Thyroid gland (tissue), 4 donors: ENCODE data around the gene MRPL22. TPM values are rescaled to one million over a fixed set of nuclear protein-coding genes. Genes with fewer than 3 reads are reported as not detected.

ENCODE experiments used
- DNase-seq, 2 donors: peaks; one replicate each; pipeline ENCODE4 v3.0.0-alpha.2; 2019
- H3K27ac ChIP-seq, 3 donors: fragments of 200-600 bp; sonication (generic); 1 replicate in 2 of 3; 2 replicates in 1 of 3; pipeline ENCODE4 v1.5.1; 2016 to 2019; ENCODE audit warnings: mild to moderate bottlenecking in 1 of 3, moderate library complexity in 1 of 3
- H3K27me3 ChIP-seq: fragments of 200-600 bp; sonication (generic); one replicate; pipeline ENCODE4 v1.5.1; 2019
- H3K36me3 ChIP-seq, 2 donors: fragments of 200-600 bp; sonication (generic); one replicate each; pipeline ENCODE4 v1.5.1; 2016 to 2019
- H3K4me1 ChIP-seq, 2 donors: fragments of 200-600 bp; sonication (generic); one replicate each; pipeline ENCODE4 v1.5.1; 2017 to 2019
- H3K4me3 ChIP-seq, 3 donors: fragments of 200-600 bp; sonication (generic); replicated peaks in 1 of 3; 1 replicate in 2 of 3; 2 replicates in 1 of 3; pipeline ENCODE4 v1.5.1; 2016; ENCODE audit warnings: mild to moderate bottlenecking in 1 of 3
- H3K9me3 ChIP-seq: fragments of 200-600 bp; sonication (generic); one replicate; pipeline ENCODE4 v1.5.1; 2017
- CTCF ChIP-seq, 6 experiments: fragments of 200-600 bp in 3 of 6; fragments of 450-650 bp in 3 of 6; sonication (generic) in 3 of 6; IDR thresholded peaks; one replicate each; pipeline ENCODE4 v1.5.1; 2016 to 2019; ENCODE audit warnings: antibody characterized with exemption in 6 of 6, mild to moderate bottlenecking in 2 of 6, inconsistent platforms in 1 of 6, moderate library complexity in 1 of 6
- POLR2A ChIP-seq, 2 donors: fragments of 450-650 bp; IDR thresholded peaks; one replicate each; pipeline ENCODE4 v1.6.1; 2017; ENCODE audit warnings: antibody characterized with exemption in 2 of 2, mild to moderate bottlenecking in 2 of 2, moderate library complexity in 1 of 2
- WGBS, 2 donors: methylation state at CpG; one replicate each; pipeline ENCODE4 v1.1.5; 2017; 5-methylcytosine and 5-hydroxymethylcytosine counted together
- intact Hi-C: fragments of 100-400 bp; cut with DNase I; formaldehyde crosslinking; loops from one replicate; pipeline ENCODE4 v1.15.1; 2023
- total RNA-seq, 4 donors: library from RNA; depleted of rRNA; stranded (reverse); fragments of >200 nt; gene quantifications; one replicate each; pipeline ENCODE4 v1.2.3, GENCODE V29; 2016

MRPL22 gene
- total RNA-seq, 4 donors from 2014 or later, result 9.2 to 31.8 (median 25.2) TPM

GRCh38 chr5:154984946-154985516 lies 44.2 kb downstream of the MRPL22 start:
- Histone ChIP-seq H3K4me3 (no peak overlapping the region), H3K36me3 (no peaks in the 10 kb centered on the region), H3K4me1 (no peaks in the 10 kb centered on the region), H3K27me3 (no peaks in the 10 kb centered on the region), H3K9me3 (no peaks in the 10 kb centered on the region), H3K27ac (no peak overlapping the region)
- intact Hi-C loops, result no loop called here
- no peak for DNase-seq
- 69 to 79% methylated on average over 8 of the region's 8 CpGs for WGBS, 2 donors
- TF ChIP-seq CTCF (IDR thresholded peaks at IDR 0.05), result no peak

GRCh38 chr5:154986151-154986550 lies 45.3 kb downstream of the MRPL22 start:
- Histone ChIP-seq H3K4me1 (no peaks in the 10 kb centered on the region), H3K36me3 (no peaks in the 10 kb centered on the region), H3K4me3 (no peak overlapping the region), H3K9me3 (no peaks in the 10 kb centered on the region), H3K27me3 (no peaks in the 10 kb centered on the region), H3K27ac (no peak overlapping the region)
- WGBS, 2 donors, result 66 to 82% methylated on average over 4 of the region's 4 CpGs
- intact Hi-C loops, result no loop called here
- DNase-seq, result no peak
- no peak for TF ChIP-seq POLR2A (IDR thresholded peaks at IDR 0.05)
- no peak for TF ChIP-seq CTCF (IDR thresholded peaks at IDR 0.05)

GRCh38 chr5:154989626-154990025 lies 48.8 kb downstream of the MRPL22 start:
- Histone ChIP-seq H3K9me3 (no peaks in the 10 kb centered on the region), H3K27ac (no peak overlapping the region), H3K36me3 (no peaks in the 10 kb centered on the region), H3K27me3 (no peaks in the 10 kb centered on the region), H3K4me3 (no peak overlapping the region), H3K4me1 (no peaks in the 10 kb centered on the region)
- WGBS, 2 donors, result 53 to 84% methylated on average over 2 of the region's 2 CpGs
- TF ChIP-seq CTCF (IDR thresholded peaks at IDR 0.05), result no peak
- TF ChIP-seq POLR2A (IDR thresholded peaks at IDR 0.05), result no peak
- intact Hi-C loops, result no loop called here
- no peak for DNase-seq

- Histone ChIP-seq H3K4me1 (no peaks in the 10 kb centered on the region), H3K36me3 (no peaks in the 10 kb centered on the region), H3K9me3 (no peaks in the 10 kb centered on the region), H3K27me3 (no peaks in the 10 kb centered on the region), H3K4me3 (no peak overlapping the region), H3K27ac (no peak overlapping the region)
- no peak for TF ChIP-seq POLR2A (IDR thresholded peaks at IDR 0.05)
- TF ChIP-seq CTCF (IDR thresholded peaks at IDR 0.05), result no peak
- 63 to 71% methylated on average over 2 of the region's 2 CpGs for WGBS, 2 donors
- DNase-seq, result no peak
- intact Hi-C loops, result no loop called here
Observed at GRCh38 chr5:154993461-154993860, 52.6 kb downstream of the MRPL22 start.

GRCh38 chr5:154995679-154996078 lies 54.8 kb downstream of the MRPL22 start:
- Histone ChIP-seq H3K27ac (no peak overlapping the region), H3K4me3 (no peak overlapping the region), H3K4me1 (no peaks in the 10 kb centered on the region), H3K36me3 (no peaks in the 10 kb centered on the region), H3K9me3 (no peaks in the 10 kb centered on the region), H3K27me3 (no peaks in the 10 kb centered on the region)
- intact Hi-C loops, result no loop called here
- no peak for DNase-seq
- TF ChIP-seq POLR2A (IDR thresholded peaks at IDR 0.05) (no peak), CTCF (IDR thresholded peaks at IDR 0.05) (no peak)
- 47 to 53% methylated on average over 4 of the region's 4 CpGs for WGBS, 2 donors
